COLO829 (cell line): Measurements from ENCODE around the gene MRPL53.
"Not testable (repeated sequence)": the region's sequence is repeated elsewhere in the genome, so short reads cannot be mapped to it uniquely, and the experiment has no call there.

Experiments
- DNase-seq: peaks from one replicate; pipeline ENCODE4 v3.0.0; 2012; ENCODE audit warnings: low spot score

MRPL53 gene

GRCh38 chr2:74502147-74502719 is 29.8 kb upstream of the MRPL53 start:
- no peak for DNase-seq

DNA sequence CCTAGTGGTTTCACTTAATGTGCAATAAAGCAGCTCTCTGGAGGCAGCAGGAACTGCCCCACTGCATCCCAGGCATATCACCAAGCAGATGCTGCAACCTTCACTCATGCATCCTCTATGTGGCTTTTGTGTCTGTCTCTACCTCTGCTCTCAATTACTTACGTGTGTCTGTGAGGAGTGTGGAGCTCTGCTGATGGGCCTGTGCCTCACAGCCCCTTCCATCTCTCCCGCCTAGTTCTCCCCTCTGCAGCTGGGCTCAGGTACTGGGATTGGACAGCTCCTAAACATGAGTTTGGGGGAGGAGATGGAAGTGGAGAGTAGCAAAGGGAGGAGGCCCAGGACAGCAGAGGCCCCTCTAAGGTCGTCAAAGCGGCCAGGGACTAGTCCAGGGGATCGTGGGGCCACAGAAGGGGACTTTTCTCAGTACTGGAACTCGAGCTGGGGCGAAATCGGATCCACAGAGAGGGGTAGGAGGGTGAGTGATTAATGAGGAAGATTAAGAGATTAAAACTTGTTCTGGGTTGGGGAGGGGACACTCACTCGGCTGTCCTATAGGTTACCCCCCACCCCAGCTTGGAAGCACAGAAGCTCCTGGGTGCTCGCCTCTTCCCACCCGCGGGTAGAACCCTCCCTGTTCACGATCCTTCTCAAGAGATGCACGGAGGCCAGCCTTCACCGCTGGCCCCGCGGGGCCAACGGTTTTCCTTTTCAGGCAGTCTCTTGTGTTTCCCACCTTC is 29.0 kb upstream of the MRPL53 start:
- no peak for DNase-seq

GRCh38 chr2:74500578-74500946 is 28.1 kb upstream of the MRPL53 start:
- no peak for DNase-seq

DNA sequence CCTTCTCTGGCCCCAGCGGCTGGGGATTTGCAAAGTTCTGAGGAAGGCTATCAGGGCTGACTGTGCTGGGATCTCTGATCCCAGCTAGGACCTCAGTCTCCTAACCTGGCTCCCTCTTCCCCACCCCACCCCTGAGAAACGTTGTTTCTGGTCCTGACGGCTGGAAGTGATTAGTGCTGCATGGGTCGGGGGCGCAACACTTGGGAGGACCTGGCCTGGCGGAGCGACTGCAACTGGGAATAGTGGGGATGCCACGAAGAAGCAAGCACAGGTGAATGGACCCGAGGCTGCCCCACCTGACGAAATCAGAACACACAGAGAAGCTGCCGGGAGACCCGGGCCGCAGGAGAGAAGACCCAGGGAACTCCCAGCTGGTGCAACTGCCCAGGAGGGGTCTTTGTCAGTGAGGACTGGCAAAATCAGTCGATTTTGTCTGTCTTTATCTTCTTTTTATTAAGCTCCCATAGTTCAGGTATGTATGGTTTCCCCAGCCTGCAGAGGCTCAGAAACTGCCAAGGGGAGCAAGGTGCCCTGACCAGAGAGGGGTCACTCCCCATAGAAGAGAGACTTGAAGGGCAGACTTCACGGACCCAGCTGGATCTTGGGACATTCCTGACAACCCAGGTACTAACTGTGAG is 27.6 kb upstream of the MRPL53 start:
- DNase-seq: no peak

DNA sequence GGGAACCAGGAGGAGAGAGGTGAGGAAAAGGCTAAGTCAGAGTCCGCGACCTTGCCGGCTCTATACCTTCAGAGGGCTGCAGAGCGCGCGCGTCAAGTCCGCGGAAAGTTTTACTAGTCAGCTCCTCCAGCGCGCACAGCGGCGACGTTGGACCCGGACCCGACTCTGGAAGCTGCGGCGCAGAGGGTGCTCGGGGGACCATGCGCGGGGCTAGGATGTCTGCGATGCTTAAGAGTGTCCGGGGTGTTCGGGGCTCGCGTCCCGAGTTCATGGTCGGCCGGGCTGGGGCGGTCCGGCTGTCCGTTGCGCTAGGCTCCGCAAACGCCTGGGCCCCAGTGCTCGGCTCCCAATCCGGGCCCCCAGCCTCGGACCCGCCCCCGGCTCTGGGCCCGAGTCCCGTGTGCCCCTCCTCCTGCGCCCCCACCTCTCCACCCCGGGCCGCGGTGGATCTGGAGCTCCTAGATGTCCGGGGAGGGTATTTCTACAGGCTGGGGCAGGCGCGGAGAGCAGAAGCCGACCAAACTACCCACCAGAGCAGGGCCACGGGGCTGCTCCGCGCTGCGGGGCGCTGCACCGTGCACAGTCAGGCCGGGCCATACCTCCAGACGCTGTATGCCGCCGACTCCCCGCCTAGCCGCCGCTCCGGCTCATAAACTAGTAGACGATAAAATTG is 26.9 kb upstream of the MRPL53 start, which contains the start of gene LBX2:
Gene LBX2 (minus strand): TSS at position 337 of the 673 bp plus-strand sequence. CDS start 66 bp downstream, at position 271.
- DNase-seq: no peak

- DNase-seq: no peak
Measured at GRCh38 chr2:74498500-74499266, 26.2 kb upstream of the MRPL53 start.

GRCh38 chr2:74497777-74498499 is 25.5 kb upstream of the MRPL53 start:
- no peak for DNase-seq

GRCh38 chr2:74496997-74497776 is 24.7 kb upstream of the MRPL53 start:
- no peak for DNase-seq

GRCh38 chr2:74495440-74495839 is 23.0 kb upstream of the MRPL53 start:
- no peak for DNase-seq

DNA sequence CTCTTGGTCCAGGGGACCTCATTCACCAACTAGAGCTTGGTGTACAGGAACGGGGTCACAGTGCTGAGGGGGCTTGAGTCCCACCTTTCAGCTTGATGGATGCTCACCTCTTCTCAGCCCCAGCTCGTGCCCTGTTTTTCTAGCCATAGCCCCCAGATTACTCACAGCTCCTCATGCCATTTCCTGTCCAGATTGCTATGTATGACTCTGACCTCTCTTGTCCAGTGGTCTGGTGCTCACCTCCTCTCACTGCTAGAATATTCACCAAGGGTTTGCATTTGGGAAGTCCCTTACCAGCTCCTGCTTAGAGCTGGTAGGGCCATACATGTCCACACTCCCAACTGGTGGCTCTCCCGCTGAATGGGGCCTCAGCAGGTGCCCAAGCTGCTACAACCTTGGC is 21.1 kb upstream of the MRPL53 start:
- DNase-seq: no peak

GRCh38 chr2:74491648-74492544 is 19.4 kb upstream of the MRPL53 start:
- DNase-seq: no peak

- no peak for DNase-seq
Measured at GRCh38 chr2:74489906-74490305, 17.4 kb upstream of the MRPL53 start.

DNA sequence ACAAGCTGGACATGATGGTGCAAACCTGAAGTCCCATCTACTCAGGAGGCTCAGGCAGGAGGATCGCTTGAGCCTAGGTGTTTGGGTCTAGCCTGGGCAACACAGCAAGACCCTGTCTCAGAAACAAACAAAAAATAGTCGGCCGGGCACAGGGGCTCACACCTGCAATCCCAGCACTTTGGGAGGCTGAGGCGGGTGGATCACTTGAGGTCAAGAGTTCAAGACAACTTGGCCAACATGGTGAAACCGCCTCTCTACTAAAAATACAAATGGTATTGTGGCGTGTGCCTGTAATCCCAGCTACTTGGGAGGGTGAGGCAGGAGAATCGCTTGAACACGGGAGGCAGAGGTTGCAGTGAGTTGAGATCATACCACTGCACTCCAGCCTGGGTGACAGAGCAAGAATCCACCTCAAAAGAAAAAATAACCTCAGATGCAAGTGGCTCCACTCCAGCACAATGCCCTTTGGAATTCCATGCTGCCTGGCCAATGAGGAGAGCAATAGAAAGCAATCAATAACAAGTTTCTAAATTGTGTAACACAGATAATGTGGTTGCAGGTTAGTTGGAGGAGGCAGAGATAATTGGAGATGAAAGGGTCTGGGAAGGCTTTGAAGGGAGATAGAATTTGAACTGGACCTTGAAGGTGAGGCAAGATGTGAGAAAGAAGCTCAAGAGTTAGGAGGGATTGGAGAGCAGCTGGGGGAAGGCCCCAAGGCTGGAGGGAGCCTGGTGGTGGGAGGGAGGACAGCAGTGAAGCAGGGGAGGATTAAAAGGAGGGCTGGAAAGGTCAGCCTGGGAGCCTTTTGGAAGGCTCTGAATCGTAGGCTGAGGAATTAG is 16.4 kb upstream of the MRPL53 start:
- DNase-seq: no peak

DNA sequence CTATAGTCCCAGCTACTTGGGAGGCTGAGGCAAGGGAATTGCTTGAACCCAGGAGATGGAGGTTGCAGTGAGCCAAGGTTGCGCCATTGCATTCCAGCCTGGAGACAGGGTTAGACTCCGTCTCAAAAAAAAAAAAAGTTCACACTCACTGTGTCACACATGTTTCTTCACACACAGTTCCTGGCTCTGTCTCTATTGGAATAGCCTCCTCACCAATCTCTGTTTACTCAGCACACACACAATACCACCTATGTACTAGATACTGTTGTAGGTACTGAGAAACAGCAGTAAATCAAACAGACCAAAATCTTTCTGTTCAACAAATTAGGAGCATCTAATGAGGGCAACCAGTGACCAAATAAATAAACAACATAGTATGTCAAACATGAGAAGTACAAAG is 13.7 kb upstream of the MRPL53 start:
- no peak for DNase-seq

GRCh38 chr2:74483675-74484164 is 11.2 kb upstream of the MRPL53 start:
- not testable (repeated sequence) for DNase-seq

DNA sequence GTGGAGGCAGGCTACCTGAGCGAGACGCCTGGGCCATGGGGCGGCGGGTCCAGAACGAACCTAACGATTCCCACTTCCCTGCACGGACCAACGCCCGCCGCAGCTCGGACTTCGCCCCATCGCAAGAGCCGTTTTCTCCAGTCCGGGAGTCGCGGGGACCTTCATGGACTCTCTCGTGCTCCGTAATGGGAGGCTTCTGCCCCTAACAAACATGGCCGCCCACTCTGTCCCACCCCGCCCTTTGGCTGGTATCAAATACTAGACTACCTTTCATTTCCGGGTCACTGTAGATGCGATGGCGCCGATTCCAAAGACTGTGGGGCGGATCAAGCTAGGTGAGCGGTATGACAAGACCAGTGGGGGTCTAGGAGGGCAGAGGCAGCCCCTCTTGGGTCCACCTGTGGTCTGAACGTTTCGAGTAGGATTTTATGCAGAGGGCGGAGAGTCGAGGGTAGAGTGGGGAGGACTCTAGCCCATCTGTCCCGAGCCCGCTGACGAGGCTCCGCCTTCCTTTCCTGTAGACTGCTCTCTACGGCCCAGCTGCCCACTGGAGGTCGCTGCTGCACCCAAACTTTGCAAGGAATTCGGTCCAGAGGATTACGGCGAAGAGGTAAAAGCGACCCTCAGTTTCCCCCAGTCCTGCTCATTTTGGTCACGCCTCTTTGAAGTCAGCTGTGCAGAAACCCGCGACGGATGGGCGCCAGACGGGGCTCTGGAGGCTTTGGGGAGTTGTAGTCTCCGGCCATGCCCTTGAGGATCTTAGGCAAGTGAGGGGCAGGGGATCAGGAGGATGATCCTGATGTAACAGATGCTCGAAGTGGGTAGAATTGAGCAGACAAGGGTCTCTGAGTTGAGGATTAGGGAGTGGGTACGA is 10.6 kb upstream of the MRPL53 start, which contains the start of the genes CCDC142 and TTC31:
Gene CCDC142 (minus strand): TSS at position 198 of the 874 bp plus-strand sequence. CDS start 161 bp downstream, at position 37.
Gene TTC31 (plus strand): TSS at position 281 of the 874 bp plus-strand sequence. CDS start 15 bp downstream, at position 296.
- peak; percentile 89 for DNase-seq
